CD4-positive, alpha-beta T cell (primary cell): ENCODE measurements around the gene LCE2C. TPM values are rescaled to one million over a fixed set of nuclear protein-coding genes. Genes with fewer than 3 reads are reported as not detected.
"Not testable (repeated sequence)": the region's sequence is repeated elsewhere in the genome, so short reads cannot be mapped to it uniquely, and the experiment has no call there.

Source experiments
- ATAC-seq: fragments of 200-7000 bp; cut with Tn5 transposase; one replicate; pipeline ENCODE4 v1.10.0; 2022; ENCODE audit warnings: mild to moderate bottlenecking; ENCODE audit not compliant: poor library complexity
- CTCF ChIA-PET: fragments of 350-600 bp; sonication (Branson Sonifier 250); formaldehyde crosslinking; loops from one replicate; lab custom pipeline; 2021; ENCODE audit warnings: antibody characterized with exemption, inconsistent platforms; lab: Charles Lee
- POLR2A ChIA-PET: fragments of 350-600 bp; sonication (Branson Sonifier 250); formaldehyde crosslinking; loops from one replicate; lab custom pipeline; 2021; ENCODE audit warnings: antibody characterized with exemption, inconsistent platforms; lab: Charles Lee
- DNase-seq, 14 experiments: peaks; one replicate each; pipeline ENCODE4 v3.0.0-alpha.2; 2013 to 2020; ENCODE audit warnings: mixed read lengths in 2 of 14
- H3K27ac ChIP-seq, 2 donors: one replicate each; pipeline versions ENCODE4 v1.5.1 to v1.7.0; 2013; ENCODE audit warnings: low read length in 2 of 2, low read depth in 1 of 2, mild to moderate bottlenecking in 1 of 2
- H3K27me3 ChIP-seq, 2 experiments: 1 replicate in 1 of 2; 2 replicates in 1 of 2; pipeline versions ENCODE4 v1.6.1 to v1.7.0; 2013; ENCODE audit warnings: low read length in 2 of 2, control low read depth in 1 of 2, mild to moderate bottlenecking in 1 of 2, moderate library complexity in 1 of 2; ENCODE audit not compliant: insufficient read depth in 2 of 2, control insufficient read depth in 1 of 2
- H3K36me3 ChIP-seq: one replicate; pipeline ENCODE4 v1.6.1; 2013; ENCODE audit warnings: low read length, control low read depth; ENCODE audit not compliant: insufficient read depth
- H3K4me1 ChIP-seq: one replicate; pipeline ENCODE4 v1.6.1; 2013; ENCODE audit warnings: low read length, control low read depth; ENCODE audit not compliant: insufficient read depth
- H3K4me3 ChIP-seq: one replicate; pipeline ENCODE4 v1.5.1; 2013; ENCODE audit warnings: mild to moderate bottlenecking, low read length, moderate library complexity
- H3K9me3 ChIP-seq, 2 experiments: 1 replicate in 1 of 2; 2 replicates in 1 of 2; pipeline versions ENCODE4 v1.6.1 to v1.7.0; 2013; ENCODE audit warnings: low read length in 2 of 2, mild to moderate bottlenecking in 2 of 2, control low read depth in 1 of 2, moderate library complexity in 1 of 2; ENCODE audit not compliant: control insufficient read depth in 1 of 2, insufficient read depth in 1 of 2
- H3K27ac Mint-ChIP-seq: one replicate; pipeline ENCODE4 v1.8.0; 2020; ENCODE audit warnings: mixed read lengths
- H3K27me3 Mint-ChIP-seq: one replicate; pipeline ENCODE4 v1.8.0; 2021; ENCODE audit warnings: mixed read lengths
- H3K36me3 Mint-ChIP-seq: one replicate; pipeline ENCODE4 v1.8.0; 2021; ENCODE audit warnings: low read depth, mixed read lengths
- H3K4me1 Mint-ChIP-seq: one replicate; pipeline ENCODE4 v1.8.0; 2021; ENCODE audit warnings: low read depth, mixed read lengths
- H3K4me3 Mint-ChIP-seq: one replicate; pipeline ENCODE4 v1.8.0; 2020; ENCODE audit warnings: mild to moderate bottlenecking, mixed read lengths
- H3K9me3 Mint-ChIP-seq: one replicate; pipeline ENCODE4 v1.8.0; 2020; ENCODE audit warnings: mixed read lengths
- intact Hi-C, 2 experiments: fragments of 100-400 bp; cut with DNase I in 1 of 2; cut with micrococcal nuclease in 1 of 2; formaldehyde crosslinking; loops; one replicate each; pipeline versions ENCODE4 v1.15.1 to v1.9.0; 2023 to 2025; cut with DNase I, micrococcal nuclease
- total RNA-seq, 174 experiments: library from RNA in 2 of 174; stranded (reverse) in 2 of 174; gene quantifications; one replicate each; pipeline ENCODE4 v1.2.3 and lab custom pipeline; 2021 to 2026
- TF ChIP-seq, protein P1 (sequence below): fragments of 200-600 bp; IDR thresholded peaks from one replicate; pipeline ENCODE4 v1.8.0; 2022; ENCODE audit warnings: antibody characterized with exemption, mild to moderate bottlenecking

Gene LCE2C
- total RNA-seq, 2 experiments from 2014 or later = not detected

- TF ChIP-seq, protein P1, sequence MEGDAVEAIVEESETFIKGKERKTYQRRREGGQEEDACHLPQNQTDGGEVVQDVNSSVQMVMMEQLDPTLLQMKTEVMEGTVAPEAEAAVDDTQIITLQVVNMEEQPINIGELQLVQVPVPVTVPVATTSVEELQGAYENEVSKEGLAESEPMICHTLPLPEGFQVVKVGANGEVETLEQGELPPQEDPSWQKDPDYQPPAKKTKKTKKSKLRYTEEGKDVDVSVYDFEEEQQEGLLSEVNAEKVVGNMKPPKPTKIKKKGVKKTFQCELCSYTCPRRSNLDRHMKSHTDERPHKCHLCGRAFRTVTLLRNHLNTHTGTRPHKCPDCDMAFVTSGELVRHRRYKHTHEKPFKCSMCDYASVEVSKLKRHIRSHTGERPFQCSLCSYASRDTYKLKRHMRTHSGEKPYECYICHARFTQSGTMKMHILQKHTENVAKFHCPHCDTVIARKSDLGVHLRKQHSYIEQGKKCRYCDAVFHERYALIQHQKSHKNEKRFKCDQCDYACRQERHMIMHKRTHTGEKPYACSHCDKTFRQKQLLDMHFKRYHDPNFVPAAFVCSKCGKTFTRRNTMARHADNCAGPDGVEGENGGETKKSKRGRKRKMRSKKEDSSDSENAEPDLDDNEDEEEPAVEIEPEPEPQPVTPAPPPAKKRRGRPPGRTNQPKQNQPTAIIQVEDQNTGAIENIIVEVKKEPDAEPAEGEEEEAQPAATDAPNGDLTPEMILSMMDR = no peak
- Mint-ChIP-seq H3K9me3 (no peaks in the 10 kb centered on the region), H3K4me1 (no peaks in the 10 kb centered on the region), H3K36me3 (no peaks in the 10 kb centered on the region), H3K4me3 (no peak overlapping the region), H3K27me3 (peaks cover 29% of the 10 kb centered on the region), H3K27ac (no peak overlapping the region)
- ChIA-PET POLR2A (no interaction called here), CTCF (no interaction called here)
- Histone ChIP-seq H3K4me3 (no peak overlapping the region), H3K27me3 (peaks cover 7 to 18% of the 10 kb centered on the region in 2 experiments), H3K36me3 (no peaks in the 10 kb centered on the region), H3K9me3 (no peaks in the 10 kb centered on the region), H3K27ac (no peak overlapping the region), H3K4me1 (no peaks in the 10 kb centered on the region)
- DNase-seq (no peak), ATAC-seq (no peak)
- intact Hi-C loops = no loop called here
These were observed 16.4 kb upstream of the LCE2C start for GRCh38 chr1:152658649-152659048.

- Mint-ChIP-seq H3K4me3 (no peak within 1 kb of the TSS), H3K4me1 (no peaks in the 10 kb centered on the region), H3K9me3 (no peaks in the 10 kb centered on the region), H3K36me3 (no peaks in the 10 kb centered on the region), H3K27ac (no peak within 1 kb of the TSS), H3K27me3 (peaks cover 46% of the 10 kb centered on the region)
- no peaks in the 10 kb centered on the region for H3K36me3 ChIP-seq
- H3K27ac ChIP-seq = no peak within 1 kb of the TSS
- POLR2A ChIA-PET = no interaction called here
- H3K9me3 ChIP-seq = no peaks in the 10 kb centered on the region
- intact Hi-C loops = no loop called here
- DNase-seq (no peak), ATAC-seq (no peak)
- no peaks in the 10 kb centered on the region for H3K4me1 ChIP-seq
- H3K4me3 ChIP-seq = no peak within 1 kb of the TSS
- peaks cover 7 to 13% of the 10 kb centered on the region in 2 experiments for H3K27me3 ChIP-seq
- CTCF ChIA-PET = no interaction called here
- TF ChIP-seq, protein P1 = no peak
These were observed 12.0 kb upstream of the LCE2C start, which contains the start of gene LCE2D for GRCh38 chr1:152663098-152663497. TSS of gene LCE2D (plus strand) at chr1:152663380. CDS start at chr1:152664106, 726 bp downstream.

DNA sequence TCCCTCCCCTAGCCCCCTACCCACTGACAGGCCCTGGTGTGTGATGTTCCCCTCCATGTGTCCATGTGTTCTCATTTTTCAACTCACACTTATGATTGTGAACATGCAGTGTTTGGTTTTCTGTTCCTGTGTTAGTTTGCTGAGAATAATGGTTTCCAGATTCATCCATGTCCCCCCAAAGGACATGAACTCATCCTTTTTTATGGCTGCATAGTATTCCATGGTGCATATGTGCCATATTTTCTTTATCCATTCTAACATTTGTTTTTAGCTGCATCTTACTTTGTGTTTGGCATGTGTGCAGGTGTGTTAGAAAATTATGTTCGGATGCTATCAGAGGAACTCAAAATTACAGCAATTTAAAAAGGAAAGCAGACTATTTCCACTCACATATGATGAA is 8.9 kb upstream of the LCE2C start:
- intact Hi-C loops, H3K4me1 ChIP-seq, H3K36me3 ChIP-seq, H3K9me3 ChIP-seq, H3K27ac ChIP-seq, ATAC-seq, H3K27ac Mint-ChIP-seq, H3K9me3 Mint-ChIP-seq, H3K36me3 Mint-ChIP-seq, POLR2A ChIA-PET, DNase-seq, H3K4me3 Mint-ChIP-seq, H3K4me1 Mint-ChIP-seq, CTCF ChIA-PET, H3K4me3 ChIP-seq: not testable (repeated sequence)
- H3K27me3 ChIP-seq = peaks cover 7 to 17% of the 10 kb centered on the region in 2 experiments
- H3K27me3 Mint-ChIP-seq = peaks cover 45% of the 10 kb centered on the region

DNA sequence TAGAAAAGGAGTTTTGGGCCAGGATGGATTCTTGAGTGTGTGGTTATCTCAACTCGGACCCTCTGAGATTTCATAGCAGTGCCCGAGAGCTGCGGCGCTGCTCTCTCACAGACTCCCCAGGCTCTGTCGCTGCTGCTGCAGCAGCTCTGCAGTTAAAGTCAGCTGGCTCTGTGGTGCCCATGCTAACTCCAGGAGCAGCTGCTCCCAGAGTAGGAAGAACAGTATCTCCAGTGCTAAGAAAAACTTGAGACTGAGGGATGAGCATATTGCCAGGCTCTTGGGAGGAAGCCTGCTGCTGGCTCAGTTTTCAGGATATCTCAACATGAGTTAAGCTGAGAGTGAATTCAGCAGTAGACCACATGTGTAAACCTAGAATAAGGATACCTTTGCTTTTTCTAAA is 7.4 kb upstream of the LCE2C start:
- intact Hi-C loops = no loop called here
- H3K9me3 Mint-ChIP-seq = no peaks in the 10 kb centered on the region
- no peak for ATAC-seq
- Histone ChIP-seq H3K36me3 (no peaks in the 10 kb centered on the region), H3K9me3 (no peaks in the 10 kb centered on the region), H3K27ac (no peak overlapping the region), H3K4me1 (no peaks in the 10 kb centered on the region), H3K4me3 (no peak overlapping the region), H3K27me3 (peaks cover 6 to 12% of the 10 kb centered on the region in 2 experiments)
- POLR2A ChIA-PET = no interaction called here
- H3K27ac Mint-ChIP-seq = no peak overlapping the region
- CTCF ChIA-PET = no interaction called here
- DNase-seq = no peak
- H3K4me1 Mint-ChIP-seq = no peaks in the 10 kb centered on the region
- TF ChIP-seq, protein P1 = no peak
- no peaks in the 10 kb centered on the region for H3K36me3 Mint-ChIP-seq
- peaks cover 38% of the 10 kb centered on the region for H3K27me3 Mint-ChIP-seq
- H3K4me3 Mint-ChIP-seq = no peak overlapping the region
